GM20431 (cell line): Measurements from ENCODE around the gene ZNF621.

Experiments
- in situ Hi-C: fragments of 300-500 bp; cut with MseI, MboI; formaldehyde crosslinking; loops from one replicate; pipeline ENCODE4 v1.15.0; 2020; ENCODE audit warnings: low sequenced_read_pairs; ENCODE audit not compliant: unreplicated experiment

ZNF621 gene

GRCh38 chr3:40524568-40525285 is at the start of gene ZNF621:
Gene ZNF621, plus strand, starts transcription at chr3:40524960. Its CDS starts 881 bp downstream, at chr3:40525841.
- in situ Hi-C loops: no loop called here

- in situ Hi-C loops: no loop called here
Measured at GRCh38 chr3:40476478-40477470, 48.0 kb upstream of the ZNF621 start, which contains the start of gene ZNF619. Gene ZNF619, plus strand, starts transcription at chr3:40477122. Its CDS starts 858 bp downstream, at chr3:40477980.

GRCh38 chr3:40477666-40478065 is 47.1 kb upstream of the ZNF621 start:
- in situ Hi-C loops: no loop called here

- in situ Hi-C loops: no loop called here
Measured at GRCh38 chr3:40487172-40487571, 37.6 kb upstream of the ZNF621 start.

GRCh38 chr3:40490916-40491315 is 33.8 kb upstream of the ZNF621 start:
- in situ Hi-C loops: no loop called here

- in situ Hi-C loops: no loop called here
Measured at GRCh38 chr3:40494698-40495097, 30.1 kb upstream of the ZNF621 start.

GRCh38 chr3:40497288-40497687 is 27.5 kb upstream of the ZNF621 start:
- in situ Hi-C loops: no loop called here

GRCh38 chr3:40499952-40500351 is 24.8 kb upstream of the ZNF621 start:
- in situ Hi-C loops: no loop called here

- in situ Hi-C loops: no loop called here
Measured at GRCh38 chr3:40502034-40502433, 22.7 kb upstream of the ZNF621 start.

- in situ Hi-C loops: no loop called here
Measured at GRCh38 chr3:40504636-40505430, 19.9 kb upstream of the ZNF621 start.

GRCh38 chr3:40505599-40506462 is 18.9 kb upstream of the ZNF621 start, which contains the start of gene ZNF620:
Gene ZNF620, plus strand, starts transcription at chr3:40506039. Its CDS starts 314 bp downstream, at chr3:40506353.
- in situ Hi-C loops: no loop called here

- in situ Hi-C loops: no loop called here
Measured at GRCh38 chr3:40511031-40511718, 13.6 kb upstream of the ZNF621 start.

- in situ Hi-C loops: no loop called here
Measured at GRCh38 chr3:40516201-40516600, 8.6 kb upstream of the ZNF621 start.

- in situ Hi-C loops: no loop called here
Measured at GRCh38 chr3:40518067-40518466, 6.7 kb upstream of the ZNF621 start.

- in situ Hi-C loops: no loop called here
Measured at GRCh38 chr3:40518848-40519247, 5.9 kb upstream of the ZNF621 start.

GRCh38 chr3:40521254-40521653 is 3.5 kb upstream of the ZNF621 start:
- in situ Hi-C loops: no loop called here

- in situ Hi-C loops: no loop called here
Measured at GRCh38 chr3:40523781-40524180, 979 bp upstream of the ZNF621 start.

- in situ Hi-C loops: no loop called here
Measured at GRCh38 chr3:40524222-40524567, 565 bp upstream of the ZNF621 start.

GRCh38 chr3:40528426-40528825 is 3.7 kb downstream of the ZNF621 start:
- in situ Hi-C loops: no loop called here
